DOHH2 (cell line): Measurements from ENCODE around the gene WRAP73.
A peak's percentile ranks its signal among the peaks of the same experiment; 100 is the strongest.

Experiments
- H3F3A ChIP-seq: fragments of 200-600 bp; sonication (generic), shearing (Covaris generic); 2 replicates; pipeline ENCODE4 v1.6.0; 2016; ENCODE audit warnings: antibody characterized with exemption, mild to moderate bottlenecking; ENCODE audit not compliant: control insufficient read depth, insufficient read depth
- H3K27ac ChIP-seq: fragments of 200-600 bp; sonication (generic); 2 replicates; pipeline ENCODE4 v1.5.1; 2014; ENCODE audit warnings: low read depth, mild to moderate bottlenecking, low read length, moderate library complexity
- H3K27me3 ChIP-seq: fragments of 200-600 bp; sonication (generic); 2 replicates; pipeline ENCODE4 v1.6.1; 2014; ENCODE audit warnings: mild to moderate bottlenecking, low read length, mixed read lengths; ENCODE audit not compliant: control insufficient read depth
- H3K36me3 ChIP-seq: fragments of 200-600 bp; sonication (generic); 2 replicates; pipeline ENCODE4 v1.6.1; 2014; ENCODE audit warnings: mild to moderate bottlenecking, low read length, moderate library complexity, mixed read lengths; ENCODE audit not compliant: control insufficient read depth
- H3K4me1 ChIP-seq: fragments of 200-600 bp; sonication (generic); 2 replicates; pipeline ENCODE4 v1.6.1; 2014; ENCODE audit warnings: mild to moderate bottlenecking, low read length, mixed read lengths; ENCODE audit not compliant: control insufficient read depth
- H3K4me2 ChIP-seq: fragments of 200-600 bp; sonication (generic); 2 replicates; pipeline ENCODE4 v1.6.0; 2014; ENCODE audit warnings: mild to moderate bottlenecking, low read length, moderate library complexity
- H3K4me3 ChIP-seq: fragments of 200-600 bp; sonication (generic); 2 replicates; pipeline ENCODE4 v1.5.1; 2014; ENCODE audit warnings: mild to moderate bottlenecking, low read length, mixed read lengths
- H3K79me2 ChIP-seq: fragments of 200-600 bp; sonication (generic); 2 replicates; pipeline ENCODE4 v1.6.1; 2014; ENCODE audit warnings: mild to moderate bottlenecking, low read length, mixed read lengths; ENCODE audit not compliant: control insufficient read depth
- H3K9me2 ChIP-seq: fragments of 200-600 bp; sonication (generic); replicated peaks from 2 replicates; pipeline ENCODE4 v1.6.1; 2014; ENCODE audit warnings: mild to moderate bottlenecking, low read length, mixed read lengths; ENCODE audit not compliant: control insufficient read depth
- H3K9me3 ChIP-seq: fragments of 200-600 bp; sonication (generic); 2 replicates; pipeline ENCODE4 v1.6.1; 2014; ENCODE audit warnings: antibody characterized with exemption, low read length, mixed read lengths; ENCODE audit not compliant: control insufficient read depth, insufficient read depth
- H4K20me1 ChIP-seq: fragments of 200-600 bp; sonication (generic); 2 replicates; pipeline ENCODE4 v1.6.0; 2014; ENCODE audit warnings: low read depth, mild to moderate bottlenecking, antibody characterized with exemption, low read length, moderate library complexity; ENCODE audit not compliant: control insufficient read depth, insufficient read depth
- CTCF ChIP-seq: fragments of 200-600 bp; sonication (generic); IDR thresholded peaks from one replicate; pipeline ENCODE4 v1.5.1; 2014; ENCODE audit warnings: antibody characterized with exemption, mild to moderate bottlenecking, low read depth, low read length; ENCODE audit not compliant: poor library complexity, severe bottlenecking
- EZH2phosphoT487 ChIP-seq: fragments of 200-600 bp; sonication (generic); IDR thresholded peaks from 2 replicates; pipeline ENCODE4 v1.6.1; 2017; ENCODE audit warnings: borderline replicate concordance, mild to moderate bottlenecking, antibody characterized with exemption, low read length, moderate library complexity, mixed read lengths

WRAP73 gene

GRCh38 chr1:3669971-3670431 is 20.1 kb upstream of the WRAP73 start:
- Histone ChIP-seq H3K4me3 (no peak overlapping the region), H3K36me3 (no peaks in the 10 kb centered on the region), H3K4me2 (no peak overlapping the region), H3K27me3 (no peaks in the 10 kb centered on the region), H4K20me1 (no peaks in the 10 kb centered on the region), H3K4me1 (peaks cover 62% of the 10 kb centered on the region), H3K79me2 (peaks cover 42% of the 10 kb centered on the region), H3K9me2 (no peaks in the 10 kb centered on the region), H3F3A (peaks cover 16% of the 10 kb centered on the region), H3K27ac (no peak overlapping the region), H3K9me3 (no peaks in the 10 kb centered on the region)
- TF ChIP-seq EZH2phosphoT487 (no peak), CTCF (no peak)

- no peak overlapping the region for H3K4me3 ChIP-seq
- H3K79me2 ChIP-seq = peaks cover 42% of the 10 kb centered on the region
- no peaks in the 10 kb centered on the region for H4K20me1 ChIP-seq
- H3K27ac ChIP-seq = no peak overlapping the region
- H3K4me2 ChIP-seq = no peak overlapping the region
- no peaks in the 10 kb centered on the region for H3K36me3 ChIP-seq
- H3K9me3 ChIP-seq = no peaks in the 10 kb centered on the region
- no peaks in the 10 kb centered on the region for H3K9me2 ChIP-seq
- H3F3A ChIP-seq = peaks cover 21% of the 10 kb centered on the region
- TF ChIP-seq CTCF = no peak
- TF ChIP-seq EZH2phosphoT487 = no peak
- H3K27me3 ChIP-seq = no peaks in the 10 kb centered on the region
- H3K4me1 ChIP-seq = peaks cover 68% of the 10 kb centered on the region
Measured at GRCh38 chr1:3669421-3669821, 19.5 kb upstream of the WRAP73 start.

- Histone ChIP-seq H4K20me1 (no peaks in the 10 kb centered on the region), H3K4me2 (peak overlapping the region; percentile 99; the same call in 1 of the 2 replicates), H3K36me3 (no peaks in the 10 kb centered on the region), H3K9me3 (no peaks in the 10 kb centered on the region), H3K9me2 (no peaks in the 10 kb centered on the region), H3K27ac (no peak overlapping the region), H3F3A (peaks cover 28% of the 10 kb centered on the region), H3K4me1 (peaks cover 74% of the 10 kb centered on the region), H3K79me2 (peaks cover 45% of the 10 kb centered on the region), H3K4me3 (no peak overlapping the region), H3K27me3 (no peaks in the 10 kb centered on the region)
- no peak for TF ChIP-seq CTCF
- no peak for TF ChIP-seq EZH2phosphoT487
Measured at GRCh38 chr1:3668585-3669300, 18.8 kb upstream of the WRAP73 start.
